GM21717 (cell line): Measurements from ENCODE around the gene CYTH2.

Experiments used
- ATAC-seq: cut with Tn5 transposase; IDR thresholded peaks from one replicate; pipeline ENCODE4 v1.9.1; 2021; ENCODE audit warnings: mild to moderate bottlenecking, moderate library complexity; ENCODE audit not compliant: unreplicated experiment

Gene CYTH2

GRCh38 chr19:48469289-48469881, at the start of gene CYTH2:
CYTH2 (plus strand) TSS chr19:48469369; CDS start chr19:48469508, 139 bp downstream.
- peak; percentile 22 for ATAC-seq

- no peak for ATAC-seq
Measured at GRCh38 chr19:48421548-48421947, 47.6 kb upstream of the CYTH2 start.

- ATAC-seq: no peak
Measured at GRCh38 chr19:48424694-48425219, 44.4 kb upstream of the CYTH2 start.

- ATAC-seq: no peak
Measured at GRCh38 chr19:48428670-48429069, 40.5 kb upstream of the CYTH2 start.

- ATAC-seq: no peak
Measured at GRCh38 chr19:48433337-48433736, 35.8 kb upstream of the CYTH2 start.

- ATAC-seq: no peak
Measured at GRCh38 chr19:48436586-48436985, 32.6 kb upstream of the CYTH2 start.

- no peak for ATAC-seq
Measured at GRCh38 chr19:48441360-48442050, 27.7 kb upstream of the CYTH2 start.

GRCh38 chr19:48442116-48443035, 26.8 kb upstream of the CYTH2 start:
- no peak for ATAC-seq

GRCh38 chr19:48443256-48443655, 25.9 kb upstream of the CYTH2 start:
- ATAC-seq: no peak

GRCh38 chr19:48443731-48444128, 25.4 kb upstream of the CYTH2 start:
- ATAC-seq: no peak

- no peak for ATAC-seq
Measured at GRCh38 chr19:48444129-48444935, 24.8 kb upstream of the CYTH2 start.

GRCh38 chr19:48444936-48445200, 24.3 kb upstream of the CYTH2 start:
- no peak for ATAC-seq

- peak; percentile 6 for ATAC-seq
Measured at GRCh38 chr19:48445256-48445605, 23.9 kb upstream of the CYTH2 start.

GRCh38 chr19:48445606-48446481, 23.3 kb upstream of the CYTH2 start, which contains the start of gene GRWD1:
GRWD1 (plus strand) TSS chr19:48445983; CDS start chr19:48446006, 23 bp downstream.
- ATAC-seq: peak; percentile 76

- no peak for ATAC-seq
Measured at GRCh38 chr19:48446579-48446978, 22.6 kb upstream of the CYTH2 start.

GRCh38 chr19:48448563-48448962, 20.6 kb upstream of the CYTH2 start:
- no peak for ATAC-seq

- no peak for ATAC-seq
Measured at GRCh38 chr19:48450441-48450840, 18.7 kb upstream of the CYTH2 start.

GRCh38 chr19:48450863-48451262, 18.3 kb upstream of the CYTH2 start:
- no peak for ATAC-seq

- ATAC-seq: no peak
Measured at GRCh38 chr19:48451624-48452023, 17.5 kb upstream of the CYTH2 start.
